Nucleus accumbens (tissue), 56 donors: ENCODE results near the gene RPS15.

Experiments
- DNase-seq, 56 donors: peaks; one replicate each; lab custom pipeline; 2025; lab: John Stamatoyannopoulos, UW

The RPS15 gene

GRCh38 chr19:1438035-1438932, at the start of gene RPS15:
Gene RPS15, plus strand, starts transcription at chr19:1438396. Its CDS starts 30 bp downstream, at chr19:1438426.
- peak; percentile 41 to 95 (median 88) for DNase-seq

GRCh38 chr19:1388637-1389026, 49.6 kb upstream of the RPS15 start:
- peak in 3 of 56 donors; percentile 14 to 58 (median 30) for DNase-seq

- peak in 50 of 56 donors; percentile 18 to 86 (median 72) for DNase-seq
These were observed 48.9 kb upstream of the RPS15 start for GRCh38 chr19:1389033-1389940.

GRCh38 chr19:1390890-1391423, 47.2 kb upstream of the RPS15 start:
- no peak for DNase-seq

GRCh38 chr19:1392407-1392806, 45.8 kb upstream of the RPS15 start:
- DNase-seq = no peak

GRCh38 chr19:1392939-1393530, 45.2 kb upstream of the RPS15 start:
- no peak for DNase-seq

GRCh38 chr19:1393841-1394240, 44.4 kb upstream of the RPS15 start:
- no peak for DNase-seq

GRCh38 chr19:1394252-1395193, 43.7 kb upstream of the RPS15 start:
- peak in 29 of 56 donors; percentile 18 to 76 (median 41) for DNase-seq

GRCh38 chr19:1395194-1396018, 42.8 kb upstream of the RPS15 start:
- peak in 4 of 56 donors; percentile 14 to 42 (median 26) for DNase-seq

- peak in 1 of 56 donors; percentile 19 for DNase-seq
These were observed 42.0 kb upstream of the RPS15 start for GRCh38 chr19:1396019-1396767.

GRCh38 chr19:1396768-1397679, 41.2 kb upstream of the RPS15 start:
- DNase-seq = no peak

GRCh38 chr19:1397838-1398237, 40.4 kb upstream of the RPS15 start:
- DNase-seq = no peak

GRCh38 chr19:1399079-1399478, 39.1 kb upstream of the RPS15 start:
- peak in 1 of 56 donors; percentile 25 for DNase-seq

GRCh38 chr19:1399745-1400144, 38.5 kb upstream of the RPS15 start:
- no peak for DNase-seq

- DNase-seq = peak in 13 of 56 donors; percentile 12 to 59 (median 30)
These were observed 37.7 kb upstream of the RPS15 start for GRCh38 chr19:1400281-1401137.
